HG02970 (cell line): ENCODE data around the gene KRT6A.

Experiments used
- ATAC-seq: cut with Tn5 transposase; IDR thresholded peaks from one replicate; pipeline ENCODE4 v1.9.1; 2021; ENCODE audit warnings: mild to moderate bottlenecking, moderate library complexity, moderate number of reproducible peaks; ENCODE audit not compliant: unreplicated experiment, low FRiP score

The KRT6A gene

DNA sequence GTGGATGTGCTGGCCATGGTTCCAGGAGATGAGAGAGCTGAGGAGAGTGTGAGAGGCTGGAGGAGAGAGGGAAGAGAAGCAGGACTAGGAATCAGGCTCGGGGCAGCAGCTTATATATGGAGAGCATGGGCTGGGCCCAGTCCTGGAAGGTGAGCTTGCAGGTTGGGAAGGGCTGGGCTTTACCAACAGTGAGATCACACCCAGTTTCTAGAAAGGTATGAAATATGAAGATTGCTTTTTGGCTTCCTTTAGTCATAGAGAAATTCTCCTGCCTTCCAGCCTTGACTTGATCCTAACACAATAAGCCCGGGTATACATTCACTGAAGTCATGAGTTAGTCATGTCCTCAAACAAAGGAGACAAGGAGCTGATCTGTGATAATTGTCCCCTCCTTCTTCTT is at the start of gene KRT6A:
KRT6A (minus strand) TSS at position 86 of the 400 bp plus-strand sequence; CDS start at position 17, 69 bp downstream.
- ATAC-seq, result no peak

DNA sequence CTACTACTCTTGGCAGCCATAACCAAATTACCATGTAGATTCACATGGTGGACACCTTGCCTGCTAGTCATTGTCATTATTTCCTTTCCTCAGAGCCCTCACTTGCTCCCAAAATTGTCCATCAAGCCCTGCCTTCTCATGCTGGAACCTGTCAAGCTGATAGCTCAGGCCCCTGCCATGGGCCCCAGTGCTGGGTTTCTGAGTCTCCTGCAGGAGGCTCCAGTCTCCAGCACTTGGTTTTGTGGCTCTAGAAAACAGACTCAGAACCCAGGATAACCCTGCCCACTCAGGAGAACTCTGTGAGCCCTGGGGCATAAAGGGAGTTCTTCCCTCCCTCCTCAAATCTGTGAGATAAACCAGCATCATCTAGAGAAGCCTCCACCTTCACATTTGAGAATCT is 49.1 kb upstream of the KRT6A start:
- ATAC-seq, result no peak

DNA sequence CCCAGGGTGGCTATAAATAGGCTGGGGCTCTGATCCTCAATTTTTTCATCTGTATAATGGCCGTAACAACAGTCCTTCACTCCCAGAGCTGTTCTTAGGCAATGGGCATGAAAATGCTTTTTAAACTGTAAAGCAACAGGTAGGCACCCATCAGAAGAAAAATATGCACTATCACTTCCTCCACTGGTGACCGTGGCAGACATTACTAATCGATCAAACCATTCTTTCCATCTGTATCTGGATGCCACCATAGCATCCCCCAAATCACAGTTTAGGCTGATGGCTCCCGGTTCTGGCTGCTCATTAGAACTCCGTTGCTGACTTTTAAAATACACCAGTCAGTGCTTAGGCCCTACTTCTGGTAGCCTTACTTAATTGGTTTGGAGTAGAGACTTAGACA is 48.7 kb upstream of the KRT6A start:
- ATAC-seq, result no peak

DNA sequence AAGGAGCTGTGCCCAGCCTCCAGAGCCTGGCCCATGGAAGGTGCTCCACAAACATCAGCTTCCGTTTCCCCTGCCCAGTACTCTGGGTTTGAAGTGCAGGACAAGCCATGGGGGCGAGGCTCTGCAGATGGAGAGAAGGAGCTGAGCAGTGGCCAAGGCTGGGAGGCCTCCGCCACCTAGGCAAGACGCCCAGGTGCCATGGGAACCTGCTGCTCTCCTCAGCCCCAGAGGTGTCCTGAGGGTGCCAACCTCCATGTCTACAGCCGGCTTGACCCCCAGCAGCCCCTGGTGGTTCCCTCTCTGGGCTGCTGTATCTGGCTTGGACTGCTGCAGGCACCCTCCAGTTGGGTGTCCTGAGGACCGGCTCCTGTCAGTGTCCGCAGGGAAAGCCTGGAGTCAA is 47.5 kb upstream of the KRT6A start:
- no peak for ATAC-seq

DNA sequence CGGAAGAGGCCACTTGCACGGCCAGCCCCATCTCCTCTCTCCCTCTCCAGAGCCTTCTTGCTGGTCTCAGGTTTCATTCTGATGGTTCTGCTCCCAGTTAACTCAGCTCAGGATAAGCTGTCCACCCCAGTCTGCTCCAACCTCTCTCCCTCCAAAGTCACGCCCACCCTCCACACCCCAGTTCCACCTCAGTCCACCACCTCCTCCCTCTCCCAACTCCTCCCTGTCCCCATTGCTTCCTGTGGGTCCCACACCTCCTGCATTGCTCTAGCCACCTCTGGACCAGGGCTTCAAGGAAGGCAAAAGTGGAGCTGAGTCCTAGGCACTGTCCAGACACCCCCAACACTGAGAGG is 46.7 kb upstream of the KRT6A start:
- no peak for ATAC-seq

DNA sequence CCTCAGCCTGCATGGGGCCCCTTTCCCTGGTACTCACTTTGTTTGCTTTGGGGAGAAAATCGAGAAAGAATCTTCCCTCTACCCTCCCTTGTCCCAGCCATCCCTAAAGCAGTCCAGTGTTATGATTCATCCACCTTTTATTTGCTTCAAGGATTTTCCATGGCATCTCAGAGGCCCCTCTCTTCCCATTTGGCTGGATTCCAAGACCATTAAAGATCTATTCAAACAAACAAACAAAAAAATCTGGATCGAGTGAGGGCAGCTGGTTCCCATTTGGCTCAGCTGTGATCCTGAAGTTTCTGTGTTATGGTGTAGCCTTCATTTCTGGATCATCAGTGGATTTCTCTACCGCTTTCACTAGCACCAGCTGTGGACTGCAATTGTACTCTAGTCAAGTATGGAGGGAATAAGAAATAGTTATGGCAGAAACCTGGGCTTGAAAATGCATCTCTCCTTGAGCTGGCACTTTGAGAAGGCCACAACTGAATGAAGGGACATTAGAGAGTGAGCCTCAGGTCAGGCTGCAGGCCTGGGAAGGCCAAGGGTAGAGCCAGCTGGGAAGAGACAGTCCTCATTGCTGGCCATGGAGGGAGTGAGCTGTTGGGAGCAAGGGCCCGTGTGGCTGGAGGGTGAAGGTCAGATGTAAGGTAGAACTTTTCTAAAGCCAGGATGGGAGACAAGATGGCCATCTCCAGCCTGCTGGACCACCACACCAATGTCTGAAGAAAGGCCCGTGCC is 46.2 kb upstream of the KRT6A start:
- ATAC-seq, result no peak

DNA sequence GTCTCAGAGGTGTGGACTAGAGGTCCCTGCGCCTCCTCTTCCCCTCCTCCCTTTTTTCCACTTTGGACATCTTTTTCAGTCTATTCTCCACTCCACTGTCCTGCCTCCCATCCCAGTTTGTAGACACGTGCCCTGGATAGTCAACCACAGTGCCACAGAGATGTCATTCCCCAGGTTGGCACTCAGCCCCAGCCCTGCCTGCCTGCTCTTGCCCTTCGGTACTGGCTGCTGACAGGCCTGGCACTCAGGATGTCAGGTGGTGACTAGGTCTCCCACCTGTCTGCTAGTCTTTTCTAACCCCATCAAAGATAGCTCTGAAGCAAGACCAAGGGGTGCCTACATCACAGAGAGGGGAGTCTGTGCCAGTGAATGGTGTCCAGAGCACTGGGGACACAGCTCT is 44.0 kb upstream of the KRT6A start:
- no peak for ATAC-seq

DNA sequence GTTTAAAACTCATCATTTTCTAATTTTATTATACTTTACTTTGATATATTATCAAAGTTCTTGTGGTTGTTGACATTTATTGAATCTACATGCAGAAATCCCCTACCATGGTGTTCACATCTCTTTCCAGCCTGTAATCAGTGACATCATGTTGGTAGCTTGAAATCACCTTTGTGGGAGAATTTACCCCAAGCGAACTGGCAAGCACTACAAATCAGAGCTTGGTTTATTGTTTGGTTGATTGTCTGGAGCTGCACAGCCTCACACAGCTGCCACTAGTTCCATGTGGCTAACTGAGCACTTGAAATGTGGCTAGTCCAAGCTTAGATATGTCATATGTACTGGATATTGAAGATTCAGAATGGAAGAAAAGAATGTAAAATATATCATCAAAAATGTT is 42.5 kb upstream of the KRT6A start:
- no peak for ATAC-seq

DNA sequence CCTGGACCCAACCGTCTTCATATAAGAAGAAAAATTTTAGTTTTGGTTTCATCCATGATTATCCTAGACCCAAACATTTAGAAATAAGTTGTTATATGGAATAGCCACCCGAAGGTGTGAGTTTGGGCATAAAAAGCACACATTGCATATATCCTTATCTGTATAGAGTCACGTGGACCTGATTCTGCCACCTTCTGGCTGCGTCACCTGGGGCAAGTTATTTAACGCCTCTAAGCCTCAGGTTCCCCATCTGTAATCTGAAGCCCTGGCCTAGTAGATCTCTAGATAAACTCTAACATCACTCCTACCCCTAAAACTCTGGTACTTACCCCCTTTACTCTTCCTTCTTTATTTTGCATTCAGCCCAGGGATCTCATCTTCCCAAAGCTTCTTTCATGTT is 41.4 kb upstream of the KRT6A start:
- no peak for ATAC-seq

DNA sequence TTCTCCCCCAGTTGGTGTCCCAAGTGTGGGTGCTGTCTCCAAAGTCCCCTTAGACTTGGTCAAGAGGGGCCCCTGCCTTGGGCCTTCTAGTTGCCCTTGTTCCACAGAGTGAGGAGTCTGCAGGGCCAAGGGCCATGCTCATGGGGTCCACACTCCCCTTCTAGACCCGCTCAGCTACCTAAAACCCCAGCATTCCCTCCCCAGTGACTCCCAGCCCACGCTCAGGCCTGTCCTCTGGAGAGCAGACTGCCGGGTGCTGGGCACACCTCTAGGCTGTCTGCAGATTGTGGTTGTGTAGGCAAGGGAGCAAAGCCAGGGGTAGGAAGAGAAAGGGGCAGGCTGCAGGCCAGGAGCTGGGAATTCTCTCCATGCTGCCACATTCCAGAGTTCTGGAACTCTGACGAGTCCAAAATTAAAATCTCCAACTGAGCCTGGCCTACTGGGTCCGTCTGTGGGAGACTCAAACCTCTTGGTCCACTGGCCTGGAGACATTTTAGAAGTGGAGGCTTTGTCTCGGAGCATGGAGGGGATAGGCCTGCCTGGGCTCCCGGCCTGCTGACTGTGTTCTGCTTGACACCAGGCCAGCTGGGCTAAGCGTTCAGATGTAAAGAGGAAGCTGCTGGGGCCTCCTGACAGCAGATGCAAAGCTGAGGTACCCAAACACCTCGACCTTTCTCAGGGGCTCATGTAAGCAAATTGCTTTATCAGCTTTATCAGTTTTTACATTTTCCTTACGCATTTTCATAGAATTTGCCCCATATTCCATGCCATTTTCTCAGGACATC is 40.8 kb upstream of the KRT6A start:
- ATAC-seq, result no peak

DNA sequence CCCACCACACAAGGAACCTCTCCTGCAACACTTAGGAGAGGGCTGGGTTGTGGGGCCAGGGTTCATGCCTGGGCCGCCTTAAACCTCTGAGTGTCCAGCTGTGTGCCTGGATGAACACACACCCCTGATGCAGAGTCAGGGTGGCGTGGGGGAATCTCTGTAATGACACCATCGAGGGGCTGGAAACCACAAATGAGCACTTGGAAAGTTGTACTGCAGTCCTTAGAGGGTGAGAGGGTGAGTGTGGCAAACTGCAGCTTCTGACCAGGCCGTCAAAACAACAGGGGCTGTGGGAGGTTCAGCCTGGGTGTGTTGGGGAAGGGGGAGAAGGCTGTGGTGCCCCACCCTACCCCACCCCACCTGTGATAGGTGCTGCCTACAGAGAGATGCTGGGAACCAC is 39.6 kb upstream of the KRT6A start:
- no peak for ATAC-seq

DNA sequence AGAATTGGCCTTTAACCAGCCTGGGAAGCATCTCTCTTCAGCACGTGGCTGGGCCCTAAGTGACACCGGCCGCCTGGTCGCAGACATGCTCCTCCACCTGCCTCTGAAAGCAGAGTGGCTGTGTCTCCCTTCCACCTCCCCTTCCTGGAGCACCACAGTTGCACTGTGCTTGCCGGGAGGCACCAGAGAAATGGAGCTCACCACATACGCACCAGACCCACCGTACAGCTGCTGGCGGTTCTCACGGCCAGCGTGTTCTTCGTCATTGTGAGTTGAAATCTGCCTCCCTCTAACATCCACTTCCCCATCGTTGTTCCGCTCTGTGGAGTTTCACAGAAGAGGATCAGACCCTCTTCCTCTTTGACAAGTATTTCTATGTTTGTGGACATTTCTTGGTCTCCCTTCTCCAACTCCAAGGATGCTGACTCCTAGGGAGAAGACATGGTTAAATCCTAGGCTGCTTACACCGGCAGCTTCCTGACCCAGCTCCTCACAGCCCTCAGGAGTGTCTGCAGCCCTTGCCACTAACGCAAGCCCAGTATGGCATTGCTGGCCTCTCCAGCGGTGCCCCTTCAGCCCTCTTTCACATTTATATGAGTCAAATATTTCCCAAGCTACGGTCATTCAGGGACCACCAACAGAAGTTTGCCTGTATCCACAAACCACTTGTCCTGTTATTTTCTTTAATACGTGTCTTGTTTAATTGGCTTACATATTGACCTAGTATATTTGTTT is 38.7 kb upstream of the KRT6A start:
- no peak for ATAC-seq

DNA sequence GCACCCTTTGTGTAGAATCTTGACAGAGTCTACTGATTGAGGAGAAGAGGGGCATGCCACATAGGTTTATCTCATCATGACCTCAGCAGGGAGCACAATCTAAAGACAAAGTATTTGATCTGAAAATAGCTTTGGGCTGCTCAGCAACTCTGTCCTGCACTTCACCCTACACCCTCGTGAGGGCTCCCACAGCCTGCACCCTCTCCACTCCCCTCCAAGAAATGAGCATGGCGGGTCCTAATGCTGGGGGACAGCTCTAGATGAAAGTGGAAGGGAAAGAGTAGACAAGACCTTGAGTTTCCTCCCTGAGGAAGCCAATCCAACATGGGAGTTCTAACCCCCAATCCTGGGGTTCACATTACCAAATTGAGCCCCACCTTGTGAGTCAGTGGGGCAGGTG is 37.8 kb upstream of the KRT6A start:
- no peak for ATAC-seq

DNA sequence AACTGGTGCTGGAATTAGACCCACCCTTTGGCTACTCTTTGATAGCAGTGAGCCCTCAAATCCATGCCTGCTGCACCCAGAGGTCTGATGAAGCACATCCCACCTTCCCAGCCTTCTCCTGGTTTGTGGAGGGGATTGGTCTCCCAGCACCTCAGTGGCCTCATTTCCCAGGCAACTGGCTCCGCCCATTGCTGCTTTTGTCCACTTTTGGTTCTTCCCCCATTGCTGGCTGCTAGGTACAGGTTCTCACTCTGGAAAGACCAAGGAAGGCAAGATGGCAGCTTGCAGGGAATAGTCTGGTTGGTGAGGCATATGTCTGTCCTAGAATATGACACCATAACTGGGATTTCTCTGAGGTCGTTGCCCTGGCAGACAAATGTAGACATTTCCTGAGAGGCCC is 37.3 kb upstream of the KRT6A start:
- ATAC-seq, result no peak

DNA sequence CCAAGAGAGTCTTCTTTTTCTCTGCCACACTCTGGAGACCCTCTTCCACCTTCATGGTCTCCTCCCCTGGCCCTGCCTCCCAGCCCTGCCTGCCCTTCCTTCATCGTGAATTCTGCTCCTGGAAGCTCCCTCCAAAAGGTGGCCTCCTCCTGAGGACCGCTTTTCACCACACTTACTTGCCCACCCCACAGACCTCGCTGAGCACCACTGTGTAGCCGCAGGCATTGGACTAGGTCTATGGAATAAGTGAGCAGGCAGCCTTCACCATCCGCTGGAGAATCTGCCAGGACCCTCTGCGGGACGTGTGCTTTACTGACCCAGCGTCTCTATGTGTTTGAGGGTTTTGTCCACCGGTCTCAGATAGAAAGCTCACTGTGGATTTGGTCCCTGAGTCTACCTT is 36.8 kb upstream of the KRT6A start:
- no peak for ATAC-seq

DNA sequence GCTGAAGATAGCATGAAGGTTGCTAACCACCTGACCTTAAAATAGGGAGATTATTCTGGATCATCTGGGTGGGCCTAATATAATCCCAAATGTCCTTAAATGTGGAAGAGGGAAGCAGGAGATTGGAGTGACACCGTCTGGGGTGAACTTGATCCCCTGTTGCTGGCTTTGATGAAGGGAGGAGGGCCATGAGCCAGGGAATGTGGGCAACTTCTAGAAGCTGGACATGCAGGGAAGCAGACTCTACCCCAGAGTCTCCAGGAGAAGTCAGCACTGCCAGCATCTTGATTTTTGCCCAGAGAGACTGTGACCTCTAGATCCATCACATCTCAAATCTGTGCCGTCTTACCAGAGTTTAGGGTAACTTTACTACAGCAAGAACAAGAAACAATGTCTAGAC is 36.4 kb upstream of the KRT6A start:
- no peak for ATAC-seq

DNA sequence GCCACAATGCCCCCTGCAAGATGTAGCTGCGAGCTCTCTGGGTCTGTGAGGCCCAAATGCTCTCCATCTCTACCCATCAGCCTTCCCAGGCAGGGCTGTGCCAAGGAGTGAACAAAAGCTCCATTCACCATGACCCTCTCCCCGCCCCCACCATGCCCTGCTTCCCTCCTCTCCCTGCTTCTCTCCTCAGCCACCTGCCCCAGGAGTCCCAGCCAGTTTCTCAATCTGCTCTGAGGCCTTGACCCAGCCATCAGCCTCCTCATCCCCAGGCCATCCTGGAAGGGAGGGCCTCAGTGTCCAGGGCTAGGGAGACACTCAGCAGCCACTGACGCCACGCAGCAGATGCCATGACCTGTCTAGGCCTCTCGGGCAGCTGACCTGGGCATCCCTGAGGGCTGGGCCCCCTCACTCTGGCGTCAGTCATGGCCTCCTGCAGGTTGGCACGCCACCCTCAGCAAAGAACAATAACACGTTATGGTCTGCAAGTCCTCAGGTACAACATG is 35.6 kb upstream of the KRT6A start:
- ATAC-seq, result no peak

DNA sequence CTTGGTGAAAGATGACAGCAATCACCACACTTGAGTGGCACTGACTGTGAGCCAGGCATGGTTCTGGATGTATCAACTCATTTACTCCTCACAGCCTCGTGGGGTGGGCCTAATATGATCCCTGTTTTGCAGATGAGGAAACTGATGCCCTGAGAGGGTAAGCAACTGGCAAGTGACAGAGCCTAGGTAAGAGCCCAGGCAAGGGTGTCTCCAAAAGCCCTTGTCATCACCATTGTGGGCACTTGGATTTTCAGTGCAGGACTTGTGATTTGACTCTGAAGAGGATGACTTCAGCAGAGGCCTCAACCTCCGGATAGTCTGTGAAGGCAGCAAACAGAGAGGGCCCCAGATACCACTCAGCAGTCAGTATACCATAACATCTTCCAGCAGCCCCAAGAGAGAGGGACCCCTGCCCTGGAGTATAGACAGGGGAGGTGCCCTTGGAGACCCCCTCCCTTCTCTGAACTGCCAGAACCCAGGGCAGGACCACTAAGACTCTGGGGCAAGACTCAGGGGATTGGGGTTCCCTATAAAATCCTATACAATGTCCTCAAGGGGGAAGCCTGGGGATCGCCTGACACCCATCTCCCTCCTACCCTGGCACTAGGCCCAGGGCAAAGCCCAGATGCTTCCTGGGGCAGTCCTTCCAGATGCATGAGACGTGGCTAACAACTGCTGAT is 34.2 kb upstream of the KRT6A start:
- no peak for ATAC-seq

DNA sequence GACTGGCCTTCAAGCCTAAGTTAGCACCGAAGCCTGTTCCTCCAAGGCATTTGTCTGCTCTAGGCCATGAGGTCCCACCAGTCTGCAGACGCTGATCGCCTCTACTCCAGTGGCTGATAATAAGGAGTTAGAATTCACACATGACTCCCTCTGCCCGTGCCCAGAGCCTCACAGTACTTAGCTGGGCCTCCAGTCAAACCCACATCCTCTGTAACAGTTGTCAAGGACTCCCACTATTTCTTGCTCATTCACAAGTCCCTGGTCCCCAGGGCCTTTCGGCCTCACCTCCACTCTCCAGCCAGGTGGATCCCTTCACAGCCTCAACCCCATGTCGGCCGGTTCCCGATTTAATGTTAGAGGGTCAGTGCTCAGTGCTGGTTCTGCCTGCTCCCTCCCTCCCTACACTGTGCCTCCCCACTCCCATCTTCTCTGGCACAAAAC is 33.5 kb upstream of the KRT6A start:
- no peak for ATAC-seq

DNA sequence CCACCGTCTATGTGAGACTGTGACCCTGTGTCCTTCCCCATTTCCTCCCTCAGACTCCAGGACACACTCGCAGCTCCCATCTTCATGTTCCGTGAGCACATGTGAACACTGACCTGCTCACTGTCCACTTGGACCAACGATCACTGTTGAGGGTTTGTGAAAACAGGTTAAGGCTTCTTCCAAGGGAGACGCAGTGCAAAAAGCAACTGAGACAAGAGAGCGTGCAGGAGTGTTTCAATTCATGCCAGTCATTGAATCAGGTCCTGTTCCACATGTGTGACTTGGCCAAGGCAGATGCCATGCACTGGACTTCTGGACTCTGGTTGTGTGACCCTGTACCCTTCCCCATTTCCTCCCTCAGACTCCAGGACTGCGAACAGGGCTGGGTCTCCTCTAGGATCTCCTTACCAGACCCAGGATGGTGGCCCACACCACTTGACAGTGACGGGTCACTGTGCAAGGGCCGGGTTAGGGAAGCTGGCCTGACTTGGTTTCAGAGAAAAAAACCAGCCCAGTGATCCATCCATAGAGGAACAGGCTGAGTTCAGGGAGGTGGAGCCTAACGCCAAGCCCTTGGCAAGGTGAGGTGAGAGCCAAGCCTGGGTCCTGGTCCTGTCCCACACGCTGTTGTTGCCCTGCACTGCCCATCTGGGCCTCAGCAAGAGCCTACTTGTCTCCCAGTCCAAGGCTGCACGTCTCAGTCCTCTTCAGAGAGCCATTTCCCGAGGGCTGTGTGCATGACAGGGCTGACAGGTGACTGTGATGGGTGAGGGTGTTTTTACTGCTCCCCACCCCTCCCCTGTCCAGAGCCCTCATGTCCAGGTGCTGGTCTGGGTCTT is 32.8 kb upstream of the KRT6A start:
- ATAC-seq, result no peak
